CD1c-positive myeloid dendritic cell (primary cell): ENCODE data around the gene KCNAB1.

ENCODE experiments used
- DNase-seq: peaks from one replicate; pipeline ENCODE4 v3.0.0-alpha.2; 2016; ENCODE audit errors: extremely low spot score

The KCNAB1 gene

DNA sequence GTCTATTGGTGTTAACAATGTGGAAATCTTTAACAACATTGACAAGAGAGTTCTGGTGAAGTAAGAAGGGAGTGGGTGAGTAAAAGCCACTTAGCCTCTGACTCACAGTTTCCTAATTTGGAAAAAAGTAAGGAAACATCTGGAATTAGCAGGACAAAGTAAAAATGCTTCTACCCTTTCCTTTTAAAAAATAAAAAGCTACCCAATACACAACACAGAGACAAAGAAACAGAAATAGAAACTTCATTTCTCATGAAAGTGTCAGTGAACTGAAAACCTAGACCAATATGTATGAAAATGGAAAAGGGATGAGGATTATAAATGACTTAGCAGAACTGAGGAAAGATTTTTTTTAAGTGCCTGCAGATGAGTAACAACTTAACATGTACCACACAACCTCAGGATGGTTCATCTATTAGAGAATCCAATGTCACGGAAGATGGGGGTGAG is 369.1 kb downstream of the KCNAB1 start:
- DNase-seq: no peak

DNA sequence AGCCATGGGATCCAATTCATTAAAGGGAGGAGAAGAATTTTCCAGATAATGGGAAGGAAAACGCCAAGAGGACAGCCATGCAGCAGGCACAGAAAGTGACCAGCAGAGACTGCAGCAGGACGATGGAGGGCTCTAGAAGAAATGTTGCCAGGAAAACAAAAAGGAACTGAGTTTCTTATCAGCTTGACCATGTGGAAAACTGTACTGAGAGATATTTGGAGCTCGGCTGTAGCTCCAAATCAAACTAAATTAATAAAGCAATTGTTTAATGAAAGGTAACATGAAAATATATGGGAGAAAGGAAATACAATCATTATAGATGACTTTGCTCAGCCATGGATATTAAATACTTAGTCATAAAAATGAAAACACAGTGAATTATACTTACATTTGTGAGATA is 370.8 kb downstream of the KCNAB1 start:
- DNase-seq: no peak

DNA sequence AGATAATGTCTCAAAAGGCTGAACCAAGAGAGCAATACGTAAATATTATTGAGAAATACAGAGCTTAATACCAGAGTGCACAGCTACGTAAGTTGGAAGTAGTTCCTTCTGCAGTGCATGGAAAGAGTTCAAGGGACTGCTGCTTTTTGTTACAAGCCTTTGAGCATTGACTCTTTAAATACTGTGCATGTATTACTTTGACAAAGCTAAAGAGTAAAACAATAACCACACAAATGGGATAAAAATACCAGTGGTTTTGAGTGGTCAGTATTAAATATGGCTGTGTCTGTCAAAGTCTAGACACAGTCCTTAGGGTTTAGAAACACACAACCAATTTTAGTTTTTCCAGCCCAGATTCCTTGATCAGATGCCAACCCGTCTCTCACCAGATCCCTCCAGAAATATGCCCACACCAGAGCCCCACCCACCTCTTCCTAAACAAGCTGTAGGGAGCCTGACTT is 372.5 kb downstream of the KCNAB1 start:
- no peak for DNase-seq

DNA sequence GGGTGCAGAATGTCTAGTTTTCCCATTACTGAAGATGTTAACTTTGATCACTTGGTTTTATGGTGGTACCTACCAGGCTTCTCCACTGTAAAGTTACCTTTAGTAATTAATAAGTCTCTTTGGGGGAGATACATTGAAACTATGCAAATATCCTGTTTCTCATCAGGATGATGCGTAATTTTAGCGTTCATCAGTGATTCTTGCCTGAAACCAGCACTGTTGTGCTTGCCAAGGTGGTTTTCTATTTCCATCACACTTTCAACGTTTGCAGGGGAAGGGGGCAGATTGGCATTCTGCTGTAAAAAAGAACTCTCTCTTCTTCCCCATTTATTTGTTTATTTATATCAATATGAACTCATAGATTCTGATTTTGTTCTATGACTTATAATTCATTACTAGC is 373.5 kb downstream of the KCNAB1 start:
- no peak for DNase-seq

DNA sequence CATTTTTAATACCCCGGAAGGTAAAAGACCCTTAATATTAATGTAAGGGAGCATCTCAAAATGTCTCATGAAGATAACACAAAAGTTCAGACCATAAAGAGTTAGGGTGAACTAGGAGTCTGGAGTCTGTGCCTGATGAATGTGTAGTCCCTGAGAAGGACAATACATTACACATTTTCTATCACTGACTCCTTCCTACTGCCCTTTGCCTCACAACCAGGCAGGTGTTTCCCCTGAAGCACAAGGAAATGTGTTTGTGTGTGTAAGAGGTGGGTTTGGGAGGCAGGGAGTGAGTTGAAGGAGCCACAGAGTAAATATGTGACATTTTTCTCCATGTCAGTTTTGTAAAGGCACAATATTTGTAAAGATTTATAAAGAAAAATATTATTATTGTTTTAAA is 375.4 kb downstream of the KCNAB1 start:
- no peak for DNase-seq

DNA sequence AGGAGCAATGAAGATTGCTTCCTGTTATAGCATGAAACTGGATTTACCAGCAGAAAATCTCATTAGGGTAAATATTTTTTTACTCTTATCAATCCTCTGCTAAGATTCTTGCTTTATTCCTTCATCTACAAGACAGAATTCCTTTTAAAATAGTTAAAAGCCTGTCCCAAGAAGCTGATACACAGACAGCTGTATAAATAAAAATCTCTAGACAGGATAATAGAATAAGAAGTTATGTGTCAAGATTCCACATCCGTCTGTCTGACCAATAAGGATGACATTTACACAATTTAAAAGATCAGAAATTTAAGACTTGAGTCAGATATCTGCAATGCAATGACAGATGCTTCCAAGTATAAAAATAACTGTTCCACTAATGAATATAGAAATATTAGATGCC is 376.9 kb downstream of the KCNAB1 start:
- no peak for DNase-seq

DNA sequence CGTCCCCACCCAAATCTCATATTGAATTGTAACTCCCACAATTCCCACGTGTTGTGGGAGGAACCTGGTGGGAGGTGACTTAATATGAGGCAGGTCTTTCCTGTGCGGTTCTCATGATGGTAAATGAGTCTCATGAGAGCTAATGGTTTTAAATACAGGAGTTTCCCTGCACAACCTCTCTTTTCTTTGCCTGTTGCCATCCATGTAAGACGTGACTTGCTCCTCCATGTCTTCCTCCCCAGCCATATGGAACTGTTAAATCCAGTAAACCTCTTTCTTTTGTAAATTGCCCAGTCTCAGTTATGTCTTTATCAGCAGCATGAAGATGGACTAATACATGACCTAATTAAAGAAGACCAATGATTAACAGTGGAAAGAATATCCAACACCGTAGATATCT is 377.9 kb downstream of the KCNAB1 start:
- DNase-seq: no peak

DNA sequence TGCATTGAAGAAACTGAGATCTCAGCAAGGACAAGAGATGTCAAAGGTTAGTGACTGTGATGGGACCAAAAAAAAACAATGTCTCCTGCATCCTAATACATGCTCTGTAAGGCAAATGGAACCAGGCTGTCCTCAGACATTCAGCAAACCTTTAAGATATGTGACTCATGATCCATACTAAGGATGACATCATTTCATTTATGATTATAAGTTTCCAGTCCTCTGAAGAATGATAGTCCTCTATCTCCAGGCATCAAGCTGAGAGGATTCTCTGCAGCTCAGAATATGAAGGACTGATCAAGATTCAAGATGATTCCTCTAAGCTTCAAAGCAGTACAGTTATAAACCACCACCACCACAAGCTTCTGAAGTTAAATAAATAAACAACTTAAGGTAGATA is 386.9 kb downstream of the KCNAB1 start:
- no peak for DNase-seq

DNA sequence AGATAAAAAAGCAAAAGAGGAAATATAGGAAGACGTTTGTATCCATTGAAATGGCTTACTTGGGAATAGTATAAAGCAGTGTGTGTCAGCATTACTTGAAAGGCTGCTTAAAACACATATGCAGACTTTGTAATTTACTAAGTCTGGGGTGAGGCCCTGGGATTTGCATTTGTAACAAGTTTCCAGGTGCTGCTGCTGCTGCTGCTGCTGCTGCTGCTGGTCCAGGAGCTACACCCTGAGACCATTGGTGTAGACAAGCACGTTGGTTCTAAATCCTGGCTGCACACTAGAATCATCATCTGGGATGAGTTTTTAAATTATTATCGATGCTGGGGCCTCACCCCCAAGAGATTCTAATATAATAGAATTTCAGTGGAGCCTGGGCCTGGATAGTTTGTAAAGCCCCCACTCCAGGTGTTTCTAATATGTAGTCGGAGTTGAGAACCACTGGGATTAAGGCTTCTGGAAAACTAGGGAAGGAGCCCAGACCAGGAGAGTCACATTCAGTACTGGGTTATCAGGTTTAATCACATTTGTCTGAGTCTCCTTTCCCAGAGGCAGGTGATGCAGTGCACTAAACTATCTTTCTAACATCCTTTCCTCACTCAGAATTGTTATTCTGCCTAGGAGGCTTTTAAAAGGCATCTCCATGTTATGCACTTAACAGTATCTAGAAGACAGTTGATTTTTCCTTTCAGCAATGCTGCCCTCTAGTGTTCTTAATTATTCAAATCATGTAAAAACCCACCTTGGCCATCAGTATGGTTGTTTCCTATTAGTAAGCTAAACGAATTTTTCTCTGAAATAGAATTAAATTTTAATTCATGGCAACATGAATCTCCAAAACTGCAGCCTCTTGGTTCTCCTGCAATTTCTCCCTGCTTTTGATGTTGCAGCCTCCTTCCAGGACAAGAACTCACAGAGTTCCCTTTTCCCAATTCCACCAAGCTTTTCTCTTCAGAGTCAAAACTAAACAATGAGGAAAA is 389.1 kb downstream of the KCNAB1 start:
- DNase-seq: peak; percentile 71

DNA sequence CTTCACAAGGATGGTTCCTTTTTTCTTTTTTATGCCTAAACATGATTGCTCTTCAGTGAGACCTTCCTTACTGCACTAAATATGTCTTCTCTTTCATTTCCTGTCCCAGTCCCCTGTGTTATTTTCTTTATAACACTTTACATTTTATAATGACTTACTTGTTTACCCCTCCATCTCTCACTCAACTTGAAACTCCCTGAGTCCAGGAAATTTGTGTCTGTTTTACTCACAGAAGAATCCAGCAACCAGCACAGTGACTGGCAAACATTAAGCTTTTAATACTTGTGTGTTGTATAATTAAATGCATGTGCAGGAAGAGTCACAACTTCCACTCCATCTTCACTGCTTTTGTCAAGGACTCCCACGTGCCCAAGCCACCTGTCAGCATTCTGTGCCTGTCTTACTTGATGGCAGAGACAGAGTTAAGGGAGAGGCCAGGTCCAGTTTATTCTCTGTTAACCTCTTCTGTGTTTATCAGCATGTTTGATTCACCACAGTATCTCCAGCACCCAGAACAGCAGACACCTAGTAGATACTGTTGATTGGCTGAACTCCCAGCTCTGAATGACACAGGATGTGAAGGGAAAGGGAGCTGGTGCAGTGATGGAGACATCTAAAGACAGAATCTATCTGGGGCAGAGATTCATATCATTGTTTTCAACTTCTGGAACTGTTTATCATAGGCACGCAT is 391.8 kb downstream of the KCNAB1 start:
- no peak for DNase-seq

DNA sequence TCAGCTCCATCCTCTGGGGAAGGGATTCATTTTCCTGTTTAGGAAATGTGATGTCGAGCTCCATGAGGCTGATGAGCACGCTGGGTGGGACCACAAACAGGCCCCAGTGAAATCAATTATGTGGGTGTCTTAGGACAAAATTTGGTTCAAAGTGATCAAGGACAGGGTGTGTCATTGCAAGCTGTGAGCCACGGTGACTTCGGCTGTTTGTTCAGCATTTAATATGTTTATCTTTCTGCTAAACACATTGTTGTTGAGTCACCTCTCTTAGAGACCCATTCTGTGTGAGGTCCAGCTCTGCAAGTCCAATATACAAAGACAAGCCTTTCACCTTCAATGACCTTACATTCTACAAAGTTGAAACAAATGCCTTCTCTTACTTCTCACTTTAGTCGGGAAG is 393.2 kb downstream of the KCNAB1 start:
- no peak for DNase-seq

DNA sequence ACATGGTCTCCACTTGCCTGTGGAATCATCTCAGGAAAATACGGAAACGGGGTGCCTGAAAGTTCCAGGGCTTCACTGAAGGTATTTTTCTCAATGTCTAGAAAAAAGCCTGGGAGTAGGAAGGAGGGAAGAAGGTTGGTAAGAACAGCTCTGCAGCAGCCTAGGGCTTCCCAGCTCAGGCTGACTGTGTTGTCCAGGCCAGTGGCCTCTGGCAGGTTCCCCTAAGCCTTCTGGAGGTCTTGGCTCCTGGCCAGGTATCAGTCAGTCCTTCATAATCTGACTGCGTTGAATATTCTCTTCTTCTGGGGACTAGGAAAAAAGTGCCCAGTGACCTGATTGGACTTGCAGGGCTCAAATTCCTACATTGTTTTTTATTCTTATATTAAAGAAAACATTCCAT is 395.9 kb downstream of the KCNAB1 start:
- DNase-seq: no peak

DNA sequence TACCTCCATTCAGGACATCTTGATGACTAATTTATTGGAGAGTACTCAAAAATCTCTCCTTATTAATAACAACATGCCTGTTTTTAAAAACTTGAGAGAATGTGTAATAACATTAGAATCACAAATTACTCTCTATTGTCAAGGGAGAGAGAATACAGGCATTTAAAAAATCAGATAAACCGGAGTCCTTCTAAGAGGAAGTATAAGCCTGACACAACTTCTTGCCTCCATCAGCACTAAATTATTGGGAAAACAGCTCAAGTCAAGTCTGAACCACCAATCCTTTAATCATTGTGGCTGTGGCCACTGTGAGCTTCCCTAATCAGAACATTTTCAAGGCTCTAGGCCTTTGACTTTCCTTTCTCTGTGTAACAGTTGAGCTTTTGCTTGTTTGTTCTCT is 396.6 kb downstream of the KCNAB1 start:
- peak; percentile 16 for DNase-seq

DNA sequence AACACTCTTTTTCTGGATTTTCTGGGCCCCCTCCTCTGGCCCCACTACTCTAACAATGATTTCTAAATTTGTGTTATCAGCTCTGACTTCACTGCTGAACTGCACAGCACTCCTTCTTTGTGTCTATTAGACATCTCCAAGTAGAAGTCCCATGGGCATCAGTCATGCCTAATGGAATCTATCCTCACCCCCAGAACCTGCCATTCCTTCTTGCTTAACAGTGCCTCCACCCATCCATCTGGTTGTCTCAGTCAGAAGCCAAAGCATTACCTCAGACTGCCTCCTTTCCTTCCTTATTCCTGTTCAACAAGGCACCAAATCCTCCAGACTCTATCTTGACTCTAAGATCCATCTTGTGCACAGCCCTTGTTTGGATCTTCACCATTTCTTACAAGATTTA is 398.3 kb downstream of the KCNAB1 start:
- no peak for DNase-seq

DNA sequence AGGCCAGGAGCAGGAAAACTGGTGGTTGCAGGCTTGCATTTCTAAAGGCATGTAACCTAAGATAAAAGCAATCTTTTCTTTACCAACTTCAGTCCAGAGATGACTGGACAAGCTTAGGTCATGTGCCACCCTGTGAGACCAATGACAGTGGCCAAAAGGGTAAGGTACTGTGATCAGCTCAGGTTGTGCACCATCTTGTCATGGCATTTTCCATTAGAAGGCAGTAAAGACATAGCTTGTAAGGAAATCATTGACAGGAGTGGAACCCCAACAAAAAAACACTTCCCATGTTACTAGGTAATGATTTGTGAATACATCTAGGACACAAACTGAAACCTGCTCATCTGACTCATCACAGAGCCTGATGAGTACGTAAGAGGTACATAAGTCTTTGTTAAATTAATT is 399.4 kb downstream of the KCNAB1 start:
- DNase-seq: no peak

DNA sequence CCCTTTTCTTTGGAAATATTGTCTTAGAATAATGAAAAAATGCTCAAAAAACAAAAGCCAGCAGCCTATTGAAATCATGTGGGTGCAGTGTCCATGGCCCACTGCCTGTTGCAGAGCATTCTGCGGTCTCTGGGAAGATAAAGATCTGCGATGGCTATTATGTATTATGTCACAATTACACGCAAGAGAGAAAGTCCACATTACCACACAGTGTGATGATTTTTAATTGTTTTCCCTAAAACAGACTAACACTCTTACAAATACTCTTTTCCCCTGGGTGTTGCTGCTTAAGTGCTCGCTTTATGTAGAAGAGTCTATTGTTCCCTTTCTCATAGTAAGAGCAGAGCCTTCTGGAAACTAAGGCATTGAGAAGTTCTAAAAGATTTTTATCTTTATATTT is 402.3 kb downstream of the KCNAB1 start:
- no peak for DNase-seq

DNA sequence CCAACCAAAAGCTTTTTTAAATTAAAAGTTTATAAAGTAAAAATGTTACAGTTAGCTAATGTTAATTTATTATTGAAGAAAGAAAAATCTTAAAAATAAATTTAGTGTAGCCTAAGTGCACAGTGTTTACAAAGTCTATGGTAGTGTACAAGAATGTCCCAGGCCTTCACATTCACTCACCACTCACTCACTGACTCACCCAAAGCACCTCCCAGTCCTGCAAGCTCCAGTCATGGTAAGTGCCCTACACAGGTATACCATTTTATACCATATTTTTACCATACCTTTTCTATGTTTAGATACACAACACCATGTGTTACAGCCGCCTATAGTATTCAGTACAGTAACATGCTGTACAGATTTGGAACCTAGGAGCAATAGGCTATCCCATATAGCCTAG is 405.4 kb downstream of the KCNAB1 start:
- no peak for DNase-seq

DNA sequence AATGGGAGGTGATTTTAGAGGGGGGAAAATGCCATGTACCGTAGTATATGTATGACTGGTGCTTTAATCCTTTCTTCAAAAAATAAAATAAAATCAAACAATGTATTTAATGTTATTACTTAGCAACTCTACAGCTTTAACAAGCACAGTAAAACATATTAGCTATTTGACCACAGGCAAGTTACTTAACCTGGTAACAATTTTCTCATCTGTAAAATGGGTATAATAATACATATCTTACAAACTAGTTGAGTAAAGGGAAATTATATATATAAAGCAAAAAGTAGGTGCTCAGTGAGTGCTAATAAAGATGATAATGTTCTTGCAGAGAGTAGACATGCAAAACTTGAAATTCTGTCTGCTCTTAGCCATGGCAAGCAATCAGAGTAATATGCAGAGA is 406.7 kb downstream of the KCNAB1 start:
- no peak for DNase-seq

DNA sequence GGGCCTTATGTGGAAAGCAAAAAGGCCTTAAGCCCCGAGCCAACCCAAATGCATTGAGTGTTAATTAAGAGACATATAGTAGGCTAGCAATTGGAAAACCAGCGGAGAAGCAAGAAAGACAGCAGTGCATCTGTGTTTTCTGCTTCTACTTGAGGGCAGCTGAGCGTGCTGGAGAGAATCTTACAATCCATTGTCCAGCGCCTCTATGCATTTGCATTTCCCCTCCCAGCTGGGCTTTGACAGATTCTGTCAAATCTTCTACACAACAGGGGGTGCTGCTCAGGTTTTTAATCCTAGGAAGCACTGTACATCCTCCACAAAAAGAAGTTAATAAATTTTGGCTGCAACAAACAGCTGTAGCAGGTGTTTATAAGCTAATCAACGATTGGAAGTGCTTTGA is 410.6 kb downstream of the KCNAB1 start:
- DNase-seq: no peak

DNA sequence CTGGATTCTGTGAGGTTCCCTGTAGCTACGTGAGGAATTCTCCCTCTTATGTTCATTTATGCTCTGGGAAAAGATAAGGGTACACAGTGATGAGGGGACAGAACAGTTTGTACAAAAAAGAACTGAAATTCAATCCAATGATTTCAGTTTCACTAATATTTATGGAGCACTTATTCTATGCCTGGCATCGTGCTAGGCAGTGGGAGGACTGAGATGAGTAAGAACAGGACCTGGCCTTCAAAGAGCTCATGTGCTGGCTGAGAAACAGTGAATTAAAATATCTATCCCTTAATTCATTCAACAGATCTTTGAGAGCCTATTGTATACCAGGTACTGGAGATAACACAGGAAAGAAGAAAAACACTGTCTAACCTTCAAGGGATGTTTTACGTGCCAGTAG is 412.4 kb downstream of the KCNAB1 start:
- no peak for DNase-seq

DNA sequence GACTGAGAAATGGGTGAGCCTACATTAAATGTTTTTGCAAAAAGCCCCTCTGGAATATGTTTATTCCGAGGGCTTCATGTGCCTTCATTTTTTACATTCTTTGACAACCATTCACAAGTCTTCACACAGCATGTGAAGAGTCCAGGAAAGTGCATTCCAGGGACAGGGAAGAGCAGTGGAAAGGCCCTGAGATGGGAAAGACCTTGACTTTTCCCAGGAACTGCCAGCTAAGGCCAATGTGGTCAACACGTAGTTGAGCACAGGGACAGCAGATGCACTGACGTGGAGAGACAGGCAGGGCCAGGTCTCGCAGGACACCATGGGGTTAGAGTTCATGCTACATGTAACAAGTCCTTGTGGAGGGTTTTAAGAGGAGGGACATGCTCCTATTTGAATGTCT is 412.8 kb downstream of the KCNAB1 start:
- no peak for DNase-seq

DNA sequence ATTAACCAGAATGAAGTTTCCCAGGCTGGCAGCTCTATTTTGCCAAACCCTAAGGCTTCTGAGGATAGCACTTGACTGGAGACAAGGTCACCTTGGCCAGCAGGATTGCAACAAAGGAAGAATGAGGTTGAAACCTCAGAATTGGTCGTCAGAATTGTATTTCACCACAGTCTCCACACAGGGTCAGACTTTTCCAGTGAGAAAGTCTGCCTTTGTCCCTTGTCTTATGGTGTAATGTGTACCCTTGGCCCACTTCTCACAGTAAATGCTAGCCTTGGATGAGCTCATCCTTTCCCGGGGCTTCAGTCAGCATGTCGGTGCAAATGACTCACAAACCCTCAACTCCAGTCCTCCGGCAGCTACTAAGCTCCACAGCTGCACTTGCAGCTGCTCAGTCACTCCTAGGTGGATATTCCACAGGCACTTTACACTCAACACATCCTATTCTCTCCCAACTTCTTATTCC is 414.8 kb downstream of the KCNAB1 start:
- DNase-seq: peak; percentile 63

DNA sequence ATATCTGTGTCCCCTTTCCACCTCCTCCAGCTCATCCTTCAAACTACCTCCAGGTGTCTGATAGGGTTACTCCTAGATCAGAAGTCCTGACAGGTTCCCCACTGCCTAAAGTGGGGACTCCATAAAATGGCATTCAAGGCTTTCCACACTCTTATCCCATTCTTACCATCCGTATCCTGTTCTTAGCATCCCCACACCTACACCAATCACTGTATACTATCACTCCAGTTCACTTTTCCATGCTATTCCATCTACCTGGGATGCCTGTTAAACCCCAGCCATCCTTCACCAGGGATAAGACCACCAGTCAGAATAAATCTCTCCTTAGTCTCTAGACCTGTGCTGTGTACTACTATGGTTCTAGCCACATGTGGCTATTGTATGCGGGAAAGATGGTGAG is 415.4 kb downstream of the KCNAB1 start:
- DNase-seq: no peak
